Esophagus squamous epithelium (tissue), 5 donors: ENCODE data around the gene SIGMAR1. TPM values are rescaled to one million over a fixed set of nuclear protein-coding genes. Genes with fewer than 3 reads are reported as not detected.

ENCODE experiments used
- DNase-seq: peaks from one replicate; lab custom pipeline; 2025; lab: John Stamatoyannopoulos, UW
- H3K27ac ChIP-seq, 4 donors: fragments of 200-600 bp; sonication (generic); one replicate each; pipeline ENCODE4 v1.5.1; 2016 to 2019; ENCODE audit warnings: mild to moderate bottlenecking in 1 of 4
- H3K27me3 ChIP-seq, 4 donors: fragments of 200-600 bp; sonication (generic); 1 replicate in 3 of 4; 2 replicates in 1 of 4; pipeline versions ENCODE4 v1.5.1 to v1.6.0; 2017 to 2021; ENCODE audit warnings: antibody characterized with exemption in 1 of 4
- H3K36me3 ChIP-seq, 3 donors: fragments of 200-600 bp; sonication (generic); one replicate each; pipeline ENCODE4 v1.5.1; 2016 to 2019
- H3K4me1 ChIP-seq, 3 donors: fragments of 200-600 bp; sonication (generic); one replicate each; pipeline ENCODE4 v1.5.1; 2017 to 2019
- H3K4me3 ChIP-seq, 4 donors: fragments of 200-600 bp; sonication (generic); 1 replicate in 3 of 4; 2 replicates in 1 of 4; pipeline ENCODE4 v1.5.1; 2016 to 2019; ENCODE audit warnings: mild to moderate bottlenecking in 2 of 4, moderate library complexity in 1 of 4
- H3K9me3 ChIP-seq, 3 donors: fragments of 200-600 bp; sonication (generic); one replicate each; pipeline ENCODE4 v1.5.1; 2016 to 2019
- CTCF ChIP-seq, 6 experiments: fragments of 450-650 bp in 4 of 6; fragments of 200-600 bp in 2 of 6; sonication (generic) in 2 of 6; IDR thresholded peaks; one replicate each; pipeline ENCODE4 v1.5.1; 2016 to 2019; ENCODE audit warnings: antibody characterized with exemption in 6 of 6, mild to moderate bottlenecking in 4 of 6, moderate library complexity in 4 of 6
- POLR2A ChIP-seq, 4 donors: fragments of 450-650 bp; IDR thresholded peaks; one replicate each; pipeline ENCODE4 v1.6.1; 2017; ENCODE audit warnings: antibody characterized with exemption in 4 of 4, mild to moderate bottlenecking in 4 of 4, moderate library complexity in 3 of 4
- WGBS, 2 donors: methylation state at CpG; one replicate each; pipeline ENCODE4 v1.1.5; 2018; 5-methylcytosine and 5-hydroxymethylcytosine counted together
- intact Hi-C: fragments of 100-400 bp; cut with DNase I; formaldehyde crosslinking; loops from one replicate; pipeline ENCODE4 v1.15.0; 2022
- total RNA-seq, 4 donors: library from RNA; depleted of rRNA; stranded (reverse); fragments of >200 nt; gene quantifications; one replicate each; pipeline ENCODE4 v1.1.0, GENCODE V29; 2016
- donor health status: DM: yes; HTN: yes; CAD: no.

The SIGMAR1 gene
- total RNA-seq, 4 donors from 2014 or later, result 77.4 to 112 (median 88.7) TPM

- TF ChIP-seq POLR2A (IDR thresholded peaks at IDR 0.05), result no peak
- no peak for TF ChIP-seq CTCF (IDR thresholded peaks at IDR 0.05)
- Histone ChIP-seq H3K27me3 (no peaks in the 10 kb centered on the region), H3K9me3 (no peaks in the 10 kb centered on the region), H3K4me3 (no peak overlapping the region), H3K36me3 (peaks cover 0 to 21% (median 0%) of the 10 kb centered on the region in 3 donors), H3K4me1 (peaks cover 9 to 71% (median 20%) of the 10 kb centered on the region in 3 donors), H3K27ac (peak overlapping the region in 3 of 4 donors; percentile 8 to 99 (median 19))
- intact Hi-C loops, result no loop called here
- DNase-seq, result no peak
Measured at GRCh38 chr9:34663303-34663605, 25.7 kb upstream of the SIGMAR1 start.

GRCh38 chr9:34662526-34663302 is 25.1 kb upstream of the SIGMAR1 start, which contains the start of gene CCL27:
TSS of gene CCL27 (minus strand) at chr9:34662657. CDS start at chr9:34662633, 24 bp downstream.
- intact Hi-C loops, result no loop called here
- H3K27me3 ChIP-seq, result no peaks in the 10 kb centered on the region
- peaks cover 9 to 69% (median 20%) of the 10 kb centered on the region in 3 donors for H3K4me1 ChIP-seq
- peaks cover 0 to 21% (median 0%) of the 10 kb centered on the region in 3 donors for H3K36me3 ChIP-seq
- no peak for DNase-seq
- H3K27ac ChIP-seq, result peak within 1 kb of the TSS in 3 of 4 donors; percentile 8 to 99 (median 19)
- 62% methylated on average over 4 of the region's 4 CpGs for WGBS, 2 donors
- no peak within 1 kb of the TSS for H3K4me3 ChIP-seq
- TF ChIP-seq CTCF (IDR thresholded peaks at IDR 0.05) (no peak), POLR2A (IDR thresholded peaks at IDR 0.05) (no peak)
- H3K9me3 ChIP-seq, result no peaks in the 10 kb centered on the region

GRCh38 chr9:34659592-34660253 is 22.1 kb upstream of the SIGMAR1 start:
- 30 to 83% methylated on average over 1 to 2 of the region's 8 CpGs for WGBS, 2 donors
- no peak overlapping the region for H3K4me3 ChIP-seq
- TF ChIP-seq CTCF (IDR thresholded peaks at IDR 0.05) (no peak), POLR2A (IDR thresholded peaks at IDR 0.05) (no peak)
- H3K9me3 ChIP-seq, result no peaks in the 10 kb centered on the region
- intact Hi-C loops, result no loop called here
- H3K27me3 ChIP-seq, result no peaks in the 10 kb centered on the region
- peak overlapping the region in 1 of 4 donors; percentile 4 for H3K27ac ChIP-seq
- H3K4me1 ChIP-seq, result peaks cover 7 to 55% (median 23%) of the 10 kb centered on the region in 3 donors
- no peak for DNase-seq
- peaks cover 0 to 27% (median 0%) of the 10 kb centered on the region in 3 donors for H3K36me3 ChIP-seq

GRCh38 chr9:34658461-34658860 is 20.9 kb upstream of the SIGMAR1 start:
- Histone ChIP-seq H3K4me1 (peaks cover 9 to 55% (median 29%) of the 10 kb centered on the region in 3 donors), H3K4me3 (no peak overlapping the region), H3K9me3 (no peaks in the 10 kb centered on the region), H3K27me3 (no peaks in the 10 kb centered on the region), H3K27ac (no peak overlapping the region), H3K36me3 (peaks cover 0 to 27% (median 0%) of the 10 kb centered on the region in 3 donors)
- DNase-seq, result no peak
- TF ChIP-seq POLR2A (IDR thresholded peaks at IDR 0.05), result no peak
- intact Hi-C loops, result no loop called here
- 83 to 93% methylated on average over 11 to 13 of the region's 14 CpGs for WGBS, 2 donors

- no peak for TF ChIP-seq CTCF (IDR thresholded peaks at IDR 0.05)
- TF ChIP-seq POLR2A (IDR thresholded peaks at IDR 0.05), result no peak
- Histone ChIP-seq H3K27ac (no peak overlapping the region), H3K27me3 (no peaks in the 10 kb centered on the region), H3K36me3 (peaks cover 0 to 27% (median 0%) of the 10 kb centered on the region in 3 donors), H3K4me3 (no peak overlapping the region), H3K4me1 (peaks cover 21 to 55% (median 34%) of the 10 kb centered on the region in 3 donors), H3K9me3 (no peaks in the 10 kb centered on the region)
- no peak for DNase-seq
- 80% methylated on average over 1 of the region's 5 CpGs; no CpG with 5 or more reads in 1 of the 2 donors for WGBS, 2 donors
- intact Hi-C loops, result no loop called here
Measured at GRCh38 chr9:34656992-34657391, 19.4 kb upstream of the SIGMAR1 start.
